SK-N-DZ (cell line): Measurements from ENCODE around the gene MDFIC. TPM values are rescaled to one million over a fixed set of nuclear protein-coding genes. Genes with fewer than 3 reads are reported as not detected.
"Not testable (repeated sequence)": the region's sequence is repeated elsewhere in the genome, so short reads cannot be mapped to it uniquely, and the experiment has no call there.

Experiments
- DNase-seq: peaks from one replicate; pipeline ENCODE4 v3.0.0-alpha.2; 2015; ENCODE audit warnings: low spot score
- polyA plus RNA-seq, 2 experiments: library from polyadenylated mRNA; depleted of rRNA; stranded (reverse); fragments of >200 nt; gene quantifications; 2 replicates each; pipeline ENCODE4 v1.2.3, GENCODE V29; 2014

Gene MDFIC, protein sequence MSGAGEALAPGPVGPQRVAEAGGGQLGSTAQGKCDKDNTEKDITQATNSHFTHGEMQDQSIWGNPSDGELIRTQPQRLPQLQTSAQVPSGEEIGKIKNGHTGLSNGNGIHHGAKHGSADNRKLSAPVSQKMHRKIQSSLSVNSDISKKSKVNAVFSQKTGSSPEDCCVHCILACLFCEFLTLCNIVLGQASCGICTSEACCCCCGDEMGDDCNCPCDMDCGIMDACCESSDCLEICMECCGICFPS
- polyA plus RNA-seq (2014; cell fraction: cytosol; rRNA removed), result 0.02 TPM in 1 of 2 replicates, not detected in the other
- polyA plus RNA-seq (2014; cell fraction: nucleus; rRNA removed), result not detected in 2 replicates

DNA sequence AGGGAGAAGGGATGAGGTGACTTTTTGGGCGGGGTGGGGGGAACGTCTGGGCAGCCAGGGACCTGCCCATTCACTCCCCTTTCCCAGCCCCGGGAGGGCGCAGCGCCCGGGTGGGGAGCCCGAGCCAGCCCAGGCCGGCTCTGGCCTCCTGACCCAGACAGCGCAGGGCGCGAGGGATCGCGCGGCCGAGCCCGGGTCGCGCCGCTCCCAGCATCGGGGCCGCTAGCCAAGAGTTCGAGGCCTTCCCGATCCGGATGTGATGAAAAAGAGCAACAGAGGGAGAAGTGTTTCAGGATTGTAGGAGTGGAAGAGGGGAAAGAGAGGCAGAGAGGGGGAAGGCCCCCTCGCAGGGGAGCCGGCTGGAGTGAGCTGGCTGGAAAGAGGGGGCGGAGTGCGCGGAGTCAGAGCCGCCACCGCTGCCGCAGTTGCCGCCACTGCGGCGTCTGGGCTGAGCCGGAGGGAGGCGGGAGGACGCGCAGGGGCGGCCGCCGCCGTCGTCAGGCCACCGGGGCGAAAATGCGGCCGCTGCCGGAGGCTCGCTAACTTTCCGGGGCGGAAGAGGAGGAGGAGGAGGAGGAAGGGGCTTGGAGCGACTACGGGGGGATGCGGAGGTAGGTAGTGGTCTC is at the start of gene MDFIC:
TSS of gene MDFIC (plus strand) at position 69 of the 626 bp plus-strand sequence. CDS start 940 bp downstream, outside the sequence.
- DNase-seq, result no peak

DNA sequence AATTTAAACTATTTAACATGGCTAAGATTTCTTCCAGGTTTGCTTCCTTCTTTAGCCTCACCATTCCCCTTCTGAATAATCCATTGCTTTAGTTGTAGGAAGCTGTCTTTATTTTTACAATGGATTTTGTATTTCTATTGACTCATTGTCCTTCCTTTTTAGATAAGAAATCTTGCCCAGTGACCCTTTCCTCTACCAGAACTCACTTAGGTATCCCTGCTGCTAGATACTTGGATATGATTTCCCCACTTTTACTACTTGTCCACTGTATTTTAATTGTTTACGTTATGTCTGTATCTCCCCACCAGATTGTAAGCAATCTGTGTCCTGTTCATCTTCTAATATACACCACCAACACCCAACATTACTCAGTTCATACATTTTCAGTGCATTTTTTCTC is 47.7 kb upstream of the MDFIC start:
- DNase-seq, result no peak

DNA sequence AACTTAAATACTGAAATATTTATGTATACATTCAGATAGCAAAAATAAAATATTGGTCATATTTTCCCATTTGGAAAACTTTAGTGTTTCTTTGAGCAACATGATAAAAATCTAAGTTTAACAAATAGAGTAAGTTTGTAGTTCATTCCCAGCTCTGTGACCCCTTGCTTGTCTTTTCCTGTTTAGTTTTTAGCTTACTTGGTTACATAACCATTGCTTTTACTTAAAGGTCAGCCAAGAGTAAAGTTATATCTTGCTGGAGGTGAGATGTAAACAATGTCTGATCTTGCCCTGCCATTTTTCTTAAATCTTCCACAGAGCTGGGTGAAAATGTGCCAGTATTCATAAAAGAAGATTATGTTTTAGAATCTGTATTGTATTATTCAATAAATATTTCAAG is 46.7 kb upstream of the MDFIC start:
- DNase-seq, result no peak

DNA sequence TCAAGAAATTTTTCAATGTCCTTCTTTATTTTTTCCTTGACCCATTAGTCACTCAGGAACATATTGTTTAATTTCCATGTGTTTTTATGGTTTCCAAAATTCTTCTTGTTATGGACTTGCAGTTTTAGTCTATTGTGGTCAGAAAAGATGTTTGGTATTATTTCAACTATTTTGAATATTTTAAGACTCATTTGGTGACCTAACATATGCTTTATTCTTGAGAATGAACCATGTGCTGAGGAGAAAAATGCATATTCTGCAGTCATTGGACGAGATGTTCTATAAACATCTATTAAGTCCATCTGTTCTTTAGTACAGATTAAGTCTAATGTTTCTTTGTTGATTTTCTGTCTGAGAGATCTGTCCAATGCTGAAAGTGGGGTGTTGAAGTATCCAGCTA is 42.3 kb upstream of the MDFIC start:
- DNase-seq, result no peak

DNA sequence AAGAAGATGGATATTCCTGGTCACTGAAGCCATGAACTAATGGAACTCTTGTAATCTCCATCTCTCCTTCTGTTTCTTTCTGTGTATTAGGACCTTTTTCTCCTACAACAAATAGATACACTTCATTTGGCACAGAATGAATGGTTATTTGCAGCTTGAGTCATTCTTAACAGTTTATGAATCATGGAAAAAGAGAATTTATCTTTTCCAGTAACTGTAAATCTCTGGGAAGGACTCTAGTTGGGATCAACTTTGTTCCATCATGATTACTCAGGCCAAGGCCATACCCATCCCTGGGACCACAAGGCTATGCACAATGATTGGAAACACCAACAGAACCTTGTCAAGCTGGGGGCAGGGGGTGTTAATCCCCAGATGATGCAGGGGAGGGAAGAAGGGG is 36.1 kb upstream of the MDFIC start:
- no peak for DNase-seq

DNA sequence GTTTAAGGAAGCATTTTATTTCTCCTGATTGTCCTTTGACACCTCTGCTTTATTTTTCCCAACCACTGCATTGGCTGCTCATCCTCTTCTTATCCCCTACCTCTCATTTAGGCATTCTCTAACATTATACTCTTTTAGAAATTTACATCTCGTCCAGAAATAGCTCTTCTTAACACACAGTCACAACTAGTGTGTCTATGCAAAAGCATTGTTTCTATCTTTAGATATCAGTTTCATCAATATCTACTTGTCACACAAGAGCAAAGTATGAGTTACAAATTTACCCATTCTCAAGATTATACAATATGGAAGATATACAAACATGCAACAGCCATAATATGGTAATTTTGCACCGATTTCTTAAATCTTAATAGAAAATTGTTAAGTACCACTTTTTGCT is 35.7 kb upstream of the MDFIC start:
- no peak for DNase-seq

DNA sequence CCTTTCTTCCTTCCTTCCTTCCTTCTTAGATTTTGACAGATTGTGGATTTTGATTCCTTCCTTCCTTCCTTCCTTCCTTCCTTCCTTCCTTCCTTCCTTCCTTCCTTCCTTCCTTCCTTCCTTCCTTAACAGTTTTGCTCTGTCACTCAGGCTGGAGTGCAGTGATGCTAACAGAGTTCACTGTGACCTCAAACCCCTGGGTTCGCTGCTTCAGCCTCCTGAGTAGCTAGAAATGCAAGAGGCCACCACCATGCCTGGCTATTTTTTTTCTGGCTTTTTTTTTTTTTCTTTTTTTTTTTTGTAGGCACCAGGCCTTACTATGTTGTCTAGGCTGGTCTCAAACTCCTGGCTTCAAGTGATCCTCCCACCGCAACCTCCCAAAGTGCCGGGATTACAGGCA is 32.8 kb upstream of the MDFIC start:
- not testable (repeated sequence) for DNase-seq

DNA sequence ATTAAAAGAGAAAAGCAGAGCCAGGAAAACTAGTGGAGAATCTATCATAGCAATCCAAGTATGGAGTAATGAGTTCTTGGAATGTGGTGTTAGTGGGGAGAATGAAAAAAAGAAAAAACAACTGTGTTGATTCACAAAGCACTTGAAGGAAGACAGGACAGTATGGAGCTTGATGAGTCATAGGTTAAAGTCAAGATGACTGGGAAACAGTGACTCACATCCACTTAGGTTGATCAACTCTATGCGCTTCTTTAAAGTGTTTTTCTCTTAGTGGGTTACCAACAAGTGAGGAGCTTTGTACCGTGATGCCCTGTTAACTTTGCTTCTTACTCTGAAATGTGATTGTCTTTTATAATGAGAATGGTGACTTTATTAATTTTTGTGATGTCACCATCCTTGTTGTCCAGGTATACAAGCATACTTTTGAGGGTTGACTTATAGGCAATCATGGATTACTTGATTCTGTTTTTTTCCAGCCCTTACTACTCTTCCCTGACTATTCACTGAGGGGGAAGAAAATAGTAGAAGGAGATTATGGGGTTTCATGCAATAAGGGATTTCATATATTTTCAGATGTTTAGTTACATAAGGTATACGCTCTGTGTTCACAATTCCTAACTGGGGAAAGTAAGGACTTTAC is 32.1 kb upstream of the MDFIC start:
- no peak for DNase-seq

DNA sequence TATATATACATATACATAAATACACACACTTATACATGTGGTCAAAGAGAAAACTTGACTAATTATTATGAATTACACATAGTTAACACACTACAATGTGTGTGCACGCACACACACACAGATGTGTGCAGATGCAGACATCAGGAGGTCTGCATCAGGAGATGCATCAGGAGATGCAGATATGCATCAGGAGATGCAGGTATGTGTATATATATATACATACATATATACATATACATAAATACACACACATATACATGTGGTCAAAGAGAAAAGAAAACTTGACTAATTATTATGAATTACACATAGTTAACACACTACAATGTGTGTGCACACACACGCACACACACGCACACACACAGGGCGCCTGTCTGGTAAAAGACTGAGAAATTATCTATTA is 31.3 kb upstream of the MDFIC start:
- no peak for DNase-seq

DNA sequence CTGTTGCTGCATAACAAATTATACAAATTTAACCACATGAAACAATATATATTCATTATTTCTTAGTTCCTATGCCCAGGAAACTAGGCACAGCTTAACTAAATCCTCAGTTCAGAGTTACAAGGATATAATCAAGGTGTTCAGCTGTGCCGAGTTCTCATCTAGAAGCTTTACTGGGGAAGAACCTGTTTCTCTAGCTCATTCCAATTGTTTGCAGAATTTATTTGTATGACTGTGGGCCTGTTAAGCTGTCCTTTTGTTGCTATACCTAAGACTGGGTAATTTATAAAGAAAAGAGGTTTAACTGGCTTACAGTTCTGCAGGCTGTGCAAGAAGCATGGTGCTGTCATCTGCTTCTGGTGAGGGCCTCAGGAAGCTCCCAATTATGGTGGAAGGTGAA is 21.8 kb upstream of the MDFIC start:
- no peak for DNase-seq

DNA sequence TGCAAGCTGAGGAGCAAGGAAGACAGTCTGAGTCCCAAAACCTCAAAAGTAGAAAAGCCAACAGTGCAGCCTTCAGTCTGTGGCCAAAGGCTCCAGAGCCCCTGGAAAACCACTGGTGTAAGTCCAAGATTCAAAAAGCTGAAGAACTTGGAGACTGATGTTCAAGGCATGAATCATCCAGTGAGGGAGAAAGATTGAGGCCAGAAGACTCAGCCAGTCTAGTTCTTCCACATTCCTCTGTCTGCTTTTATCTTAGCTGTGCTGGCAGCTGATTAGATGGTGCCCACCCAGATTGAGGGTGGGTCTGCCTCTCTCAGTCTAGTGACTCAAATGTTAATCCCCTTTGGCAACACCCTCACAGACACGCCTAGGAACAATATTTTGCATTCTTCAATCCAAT is 20.1 kb upstream of the MDFIC start:
- DNase-seq, result no peak

DNA sequence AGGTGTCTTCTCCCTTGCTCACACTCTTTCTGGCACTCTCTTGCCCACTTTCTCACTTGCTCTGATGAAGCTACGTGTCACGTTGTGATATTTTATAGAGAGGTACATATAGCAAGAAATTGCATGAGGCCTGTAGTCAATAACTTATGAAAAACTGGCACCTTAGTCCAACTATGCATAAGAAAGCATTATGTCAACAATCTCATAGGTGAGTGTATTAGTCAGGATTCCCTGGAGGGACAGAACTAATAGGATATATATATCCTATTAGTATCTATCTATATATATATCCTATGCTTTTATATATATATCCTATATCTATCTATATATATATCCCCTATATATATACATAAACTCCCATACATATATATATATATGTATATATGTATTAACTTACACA is 18.8 kb upstream of the MDFIC start:
- DNase-seq, result no peak

DNA sequence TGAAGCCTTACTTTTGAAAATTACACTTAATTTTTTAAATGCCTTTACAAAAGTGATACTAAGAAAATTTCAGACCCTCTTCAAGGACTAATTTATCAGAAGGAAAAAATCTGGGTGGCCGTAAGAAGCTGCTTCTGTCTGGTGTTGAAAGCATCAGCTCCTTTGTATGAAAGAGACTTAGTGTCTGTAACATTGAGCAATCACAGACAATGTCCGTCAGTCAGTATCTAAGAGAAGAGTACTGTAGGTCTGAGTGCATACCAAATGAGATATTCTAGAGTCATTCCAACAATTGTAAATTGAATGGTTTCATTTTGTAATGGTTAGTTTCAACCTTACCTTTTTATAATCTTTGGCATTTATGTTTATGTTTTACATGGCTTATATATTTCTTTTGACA is 11.1 kb upstream of the MDFIC start:
- no peak for DNase-seq

DNA sequence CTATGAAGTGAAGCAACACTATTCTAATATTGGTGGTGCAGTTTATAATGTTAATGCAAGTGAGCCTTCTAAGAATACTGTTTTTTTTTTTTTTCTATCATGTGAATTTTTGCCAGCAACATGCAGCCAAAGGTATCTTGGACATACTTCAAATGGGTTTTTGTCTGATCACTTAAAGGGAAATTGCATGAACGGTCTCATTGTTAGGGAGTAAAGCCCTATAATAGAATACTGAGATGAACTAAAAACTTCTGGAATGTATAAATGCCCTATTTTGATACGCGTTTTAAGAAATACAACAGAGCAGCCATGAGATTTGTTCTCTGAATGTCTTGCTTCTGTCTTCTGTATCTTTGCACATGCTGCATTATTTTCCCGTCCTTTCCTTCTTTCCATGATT is 10.5 kb upstream of the MDFIC start:
- DNase-seq, result no peak

DNA sequence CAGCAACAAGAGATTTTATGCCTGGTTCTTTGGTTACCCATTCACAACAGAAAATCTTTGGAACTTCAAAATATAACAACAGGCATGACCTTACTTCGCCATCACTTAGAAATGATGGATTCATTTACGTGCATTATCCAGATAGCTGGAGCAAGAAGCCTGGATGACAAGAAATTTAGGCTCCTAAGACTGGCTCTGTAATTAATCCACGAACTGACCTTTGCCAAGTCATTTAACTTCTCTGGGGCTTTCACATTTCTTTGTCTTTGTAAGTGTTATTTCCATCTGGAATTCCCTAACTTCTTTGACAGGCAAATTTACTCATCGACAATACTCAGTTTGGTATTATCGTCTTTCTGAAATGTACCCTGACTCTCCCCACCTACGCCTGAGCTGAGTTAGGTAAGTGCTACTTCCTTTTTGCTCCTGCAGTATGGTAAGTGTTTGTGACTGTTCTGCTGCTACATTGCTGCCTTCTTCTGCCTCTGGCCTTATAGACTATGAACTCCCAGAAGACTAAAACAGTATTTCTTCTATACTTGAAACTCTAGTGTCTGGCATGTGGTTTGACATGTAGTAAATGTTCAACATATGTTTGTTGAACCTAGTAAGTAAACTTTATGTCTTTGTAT is 5.5 kb upstream of the MDFIC start:
- DNase-seq, result no peak

DNA sequence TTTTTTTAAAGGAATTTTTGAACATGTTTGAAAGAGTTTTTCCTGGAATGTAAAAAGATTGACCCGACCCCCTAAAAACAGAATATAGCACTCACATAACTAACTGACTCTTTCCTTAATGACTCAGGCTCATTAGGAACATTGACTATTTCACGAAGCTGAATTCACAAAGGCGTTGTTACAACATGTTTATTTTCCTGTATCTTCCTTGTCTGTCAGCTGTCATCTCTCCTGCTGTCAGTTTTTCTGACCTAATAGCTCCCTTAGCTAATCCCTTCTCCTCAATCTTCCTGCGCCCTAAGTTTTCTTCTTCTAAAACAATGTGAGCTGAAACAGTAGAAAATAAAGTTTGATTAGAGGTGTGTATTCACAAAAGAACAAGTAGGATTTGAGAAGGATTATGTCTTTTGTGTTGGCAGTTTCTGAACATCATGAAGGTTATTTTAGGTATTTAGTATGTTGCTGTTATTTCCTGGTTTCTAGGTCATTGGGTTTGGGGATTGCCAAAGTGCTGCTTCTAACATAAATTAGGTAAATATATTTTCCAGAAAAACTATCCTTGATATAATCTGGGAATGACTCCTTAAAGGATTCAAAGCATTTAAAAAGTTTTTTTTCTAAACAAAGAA is 4.6 kb upstream of the MDFIC start:
- DNase-seq, result no peak

DNA sequence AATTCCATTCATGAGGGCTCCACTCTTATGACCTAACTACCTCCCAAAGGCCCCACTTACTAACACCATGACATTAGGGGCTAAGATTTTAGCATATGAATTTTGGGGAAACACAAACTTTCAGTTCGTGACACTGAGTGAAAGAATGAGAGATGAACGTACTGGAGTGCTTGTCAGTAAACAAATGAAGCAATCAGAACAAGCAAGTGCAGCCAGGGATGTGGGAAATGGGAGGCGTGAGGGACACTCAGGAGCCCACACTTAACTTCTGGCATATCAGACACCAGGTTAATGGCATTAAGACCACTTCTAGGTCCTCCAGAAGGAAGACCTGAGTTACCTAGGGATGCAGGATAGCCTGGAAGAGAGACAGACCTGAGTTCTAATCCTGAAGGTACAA is 2.3 kb upstream of the MDFIC start:
- DNase-seq, result no peak

DNA sequence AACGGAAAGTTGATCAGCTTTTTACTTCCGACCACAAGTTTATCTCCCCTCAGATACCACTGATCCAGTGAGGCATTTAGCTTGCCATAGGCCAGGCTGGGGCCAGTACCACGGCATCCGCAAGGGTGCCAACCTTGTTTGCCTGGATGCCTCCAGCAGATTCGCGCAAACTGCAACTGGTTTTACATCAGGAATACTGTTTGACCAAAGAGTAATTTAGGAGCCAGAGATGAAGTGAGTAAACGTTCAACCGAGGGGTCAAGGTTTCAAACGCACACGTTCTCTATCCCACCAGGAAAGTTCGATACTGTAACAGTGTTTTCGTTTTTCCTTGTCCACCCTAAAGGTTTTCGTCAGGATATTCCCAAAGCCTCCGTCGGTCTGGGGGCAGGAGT is 266 bp upstream of the MDFIC start:
- DNase-seq, result no peak

DNA sequence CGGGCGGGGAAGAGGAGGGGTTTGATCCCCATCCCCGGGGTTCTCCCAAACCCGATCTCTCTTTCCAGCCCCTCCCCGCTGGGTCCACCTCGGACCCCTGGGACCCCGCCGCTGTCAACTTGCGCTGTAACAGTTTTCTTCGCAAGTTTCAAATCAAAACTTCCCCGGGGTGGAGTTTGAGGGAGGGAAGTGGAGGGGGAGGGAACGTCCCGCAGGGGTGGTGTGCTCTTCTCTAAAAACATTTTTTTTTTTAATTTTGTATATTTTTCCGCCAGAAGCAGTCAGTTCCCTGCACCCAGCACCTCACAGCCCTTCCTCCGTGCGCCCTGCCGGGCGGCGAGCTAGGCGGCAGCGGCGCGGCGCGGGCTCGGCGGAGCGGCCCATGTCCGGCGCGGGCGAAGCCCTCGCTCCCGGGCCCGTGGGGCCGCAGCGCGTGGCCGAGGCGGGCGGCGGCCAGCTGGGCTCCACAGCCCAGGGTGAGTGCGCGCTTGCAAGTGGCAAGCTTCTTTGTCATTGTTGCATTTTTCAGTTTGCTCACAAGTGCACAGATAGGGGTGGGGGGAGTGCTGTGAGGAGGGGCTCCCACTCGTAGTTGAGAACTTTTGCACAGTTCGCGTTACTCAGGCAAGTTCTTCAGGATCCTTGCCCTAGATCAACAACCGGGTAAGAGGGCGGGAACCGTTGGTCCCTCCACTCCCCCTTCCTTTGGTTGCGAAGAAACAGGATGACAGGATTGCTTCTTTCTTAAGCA is 933 bp downstream of the MDFIC start:
- DNase-seq, result no peak

DNA sequence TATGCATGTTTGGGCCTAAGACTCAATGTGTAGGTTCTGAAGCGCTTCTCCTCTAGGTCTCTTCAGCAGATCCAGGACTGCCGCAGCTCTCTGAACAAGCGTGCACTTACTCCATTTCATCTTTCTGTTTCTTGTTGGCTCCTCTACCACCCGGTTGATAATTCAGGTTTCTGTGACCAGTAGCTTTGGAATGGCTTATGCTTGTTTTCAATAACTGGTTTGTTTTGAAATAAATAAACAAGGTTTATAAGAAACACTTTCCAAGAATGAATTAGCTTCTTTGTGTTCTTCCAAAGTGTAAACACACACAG is 1.5 kb downstream of the MDFIC start:
- no peak for DNase-seq

DNA sequence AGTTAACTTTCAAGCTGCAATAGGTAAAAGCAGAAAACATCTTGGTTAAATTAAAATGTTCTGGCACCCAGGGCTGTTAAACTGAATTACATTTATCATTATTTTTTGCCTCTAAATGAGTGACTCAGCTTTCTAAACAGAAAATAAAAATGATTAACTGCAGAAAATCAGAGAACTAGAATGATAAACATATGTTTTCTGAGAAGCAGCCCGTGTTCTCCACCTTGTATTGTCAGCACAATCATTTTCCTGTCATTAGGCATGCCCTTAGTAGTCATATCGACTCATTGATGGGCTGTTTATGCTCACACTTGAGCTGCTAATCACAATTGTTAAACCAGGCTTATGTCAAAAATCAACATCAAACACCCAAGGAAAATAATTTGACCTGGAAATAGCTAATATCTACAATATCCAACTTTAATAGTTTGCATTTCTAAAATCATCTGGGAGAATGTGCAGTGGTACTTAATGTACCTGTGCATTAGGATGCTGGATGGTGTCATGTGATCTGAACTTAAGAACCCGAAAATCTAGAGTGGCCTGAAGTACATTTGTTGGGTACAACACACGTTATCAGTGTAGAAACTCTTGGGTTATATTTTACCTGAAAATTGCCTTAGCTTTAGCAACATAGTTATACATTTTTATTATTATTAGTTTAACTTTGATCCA is 2.3 kb downstream of the MDFIC start:
- no peak for DNase-seq
